ENCODE measurements around the gene ZNF518B. TPM values are rescaled to one million over a fixed set of nuclear protein-coding genes. Genes with fewer than 3 reads are reported as not detected.

ZNF518B gene
- total RNA-seq, 1 donor from 2014 or later: 21.4 TPM

DNA sequence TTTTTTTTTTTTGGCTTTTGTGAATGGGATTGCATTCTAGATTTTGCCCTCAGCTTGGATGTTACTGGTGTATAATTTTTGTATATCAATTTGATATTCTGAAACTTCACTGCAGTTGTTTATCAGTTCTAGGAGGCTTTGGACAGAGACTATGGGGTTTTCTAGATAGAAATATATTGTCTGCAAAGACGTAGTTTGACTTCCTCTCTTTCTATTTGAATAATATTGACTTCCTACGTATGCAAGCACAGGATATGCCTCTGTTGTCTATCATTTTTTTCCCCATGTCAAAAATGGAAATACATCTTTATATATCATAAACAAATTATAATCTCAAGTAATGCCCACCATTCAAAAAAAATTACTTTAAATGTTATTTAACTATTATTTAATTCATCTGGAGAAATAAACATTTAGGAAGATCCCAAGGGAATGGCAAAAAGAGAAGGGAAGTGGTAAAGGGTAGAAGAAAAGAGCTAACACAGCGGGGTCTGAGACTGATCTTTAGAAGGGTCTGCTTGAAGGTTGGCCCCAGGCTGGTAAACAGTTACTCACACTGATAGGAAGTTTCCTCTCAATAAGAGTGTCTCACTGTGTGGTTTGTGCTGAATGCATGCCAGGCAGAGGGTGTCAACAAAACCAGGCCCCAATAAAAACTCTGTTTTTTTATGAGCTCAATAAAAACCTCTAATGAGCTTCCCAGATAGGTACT, 35.7 kb downstream of the ZNF518B start:
- TF ChIP-seq, protein P1, sequence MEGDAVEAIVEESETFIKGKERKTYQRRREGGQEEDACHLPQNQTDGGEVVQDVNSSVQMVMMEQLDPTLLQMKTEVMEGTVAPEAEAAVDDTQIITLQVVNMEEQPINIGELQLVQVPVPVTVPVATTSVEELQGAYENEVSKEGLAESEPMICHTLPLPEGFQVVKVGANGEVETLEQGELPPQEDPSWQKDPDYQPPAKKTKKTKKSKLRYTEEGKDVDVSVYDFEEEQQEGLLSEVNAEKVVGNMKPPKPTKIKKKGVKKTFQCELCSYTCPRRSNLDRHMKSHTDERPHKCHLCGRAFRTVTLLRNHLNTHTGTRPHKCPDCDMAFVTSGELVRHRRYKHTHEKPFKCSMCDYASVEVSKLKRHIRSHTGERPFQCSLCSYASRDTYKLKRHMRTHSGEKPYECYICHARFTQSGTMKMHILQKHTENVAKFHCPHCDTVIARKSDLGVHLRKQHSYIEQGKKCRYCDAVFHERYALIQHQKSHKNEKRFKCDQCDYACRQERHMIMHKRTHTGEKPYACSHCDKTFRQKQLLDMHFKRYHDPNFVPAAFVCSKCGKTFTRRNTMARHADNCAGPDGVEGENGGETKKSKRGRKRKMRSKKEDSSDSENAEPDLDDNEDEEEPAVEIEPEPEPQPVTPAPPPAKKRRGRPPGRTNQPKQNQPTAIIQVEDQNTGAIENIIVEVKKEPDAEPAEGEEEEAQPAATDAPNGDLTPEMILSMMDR (IDR thresholded peaks at IDR 0.05): no peak
- no peaks in the 10 kb centered on the region for H3K4me1 ChIP-seq
- intact Hi-C loops (cut with DNase I): no loop called here
- H3K27me3 ChIP-seq (ENCODE audit: low read depth): no peaks in the 10 kb centered on the region
- DNase-seq (no peak), ATAC-seq (no peak)
- H3K27ac ChIP-seq: no peak overlapping the region
- H3K4me3 ChIP-seq: no peak overlapping the region
- no peaks in the 10 kb centered on the region for H3K9me3 ChIP-seq
- no peaks in the 10 kb centered on the region for H3K36me3 ChIP-seq

DNA sequence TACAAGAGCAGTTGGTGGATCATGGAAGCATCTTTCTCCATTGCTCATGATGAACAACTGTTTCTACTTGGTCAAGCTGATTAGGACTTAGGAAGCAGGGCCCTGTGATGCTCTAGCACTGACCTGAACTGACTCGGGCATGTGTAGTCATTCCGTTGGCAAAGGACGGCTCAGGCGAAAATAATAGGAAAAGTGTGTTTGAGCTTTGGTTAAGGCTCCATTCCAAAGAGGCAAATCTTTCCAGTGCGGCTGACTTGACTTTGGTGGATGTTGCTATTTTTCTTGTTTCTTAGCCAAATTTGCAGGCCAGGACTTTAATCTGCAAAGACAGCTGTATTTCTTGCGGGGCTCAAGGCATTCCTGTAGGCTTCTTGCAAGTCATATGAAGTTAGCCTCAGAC, 39.5 kb downstream of the ZNF518B start:
- intact Hi-C loops (cut with DNase I): no loop called here
- H3K4me3 ChIP-seq: no peak overlapping the region
- no peaks in the 10 kb centered on the region for H3K36me3 ChIP-seq
- no peak for ATAC-seq
- no peak for DNase-seq
- H3K9me3 ChIP-seq: no peaks in the 10 kb centered on the region
- no peaks in the 10 kb centered on the region for H3K27me3 ChIP-seq (ENCODE audit: low read depth)
- TF ChIP-seq, protein P1 (IDR thresholded peaks at IDR 0.05): no peak
- no peak overlapping the region for H3K27ac ChIP-seq
- H3K4me1 ChIP-seq: no peaks in the 10 kb centered on the region

DNA sequence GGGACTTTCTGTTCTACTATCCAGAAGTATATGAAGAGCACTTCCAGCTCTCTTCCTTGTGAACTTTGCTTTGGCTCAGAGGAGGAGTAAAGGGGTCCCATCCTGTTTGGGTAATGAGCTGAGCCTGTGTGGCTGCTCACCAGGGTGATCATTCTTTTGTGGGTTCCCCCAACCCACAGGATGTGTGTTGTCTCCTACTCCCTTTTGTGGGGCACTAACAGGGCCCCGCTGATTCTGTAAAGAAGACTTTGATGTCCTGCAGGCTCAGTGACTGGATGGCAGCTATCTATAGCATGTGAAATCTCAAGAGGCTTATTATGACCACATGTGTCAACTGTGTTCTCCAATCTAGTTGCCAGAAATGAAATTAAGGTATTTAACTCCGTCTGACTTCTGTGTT, 40.8 kb downstream of the ZNF518B start:
- intact Hi-C loops (cut with DNase I): no loop called here
- no peaks in the 10 kb centered on the region for H3K9me3 ChIP-seq
- H3K27me3 ChIP-seq (ENCODE audit: low read depth): no peaks in the 10 kb centered on the region
- no peaks in the 10 kb centered on the region for H3K4me1 ChIP-seq
- TF ChIP-seq, protein P1 (IDR thresholded peaks at IDR 0.05): no peak
- H3K27ac ChIP-seq: no peak overlapping the region
- H3K36me3 ChIP-seq: no peaks in the 10 kb centered on the region
- DNase-seq (no peak), ATAC-seq (no peak)
- H3K4me3 ChIP-seq: no peak overlapping the region

GRCh38 chr4:10413177-10413576, 44.0 kb downstream of the ZNF518B start:
- DNase-seq: no peak
- intact Hi-C loops (cut with DNase I): no loop called here
- TF ChIP-seq, protein P1 (IDR thresholded peaks at IDR 0.05): no peak
- Histone ChIP-seq H3K4me1 (no peaks in the 10 kb centered on the region), H3K27me3 (ENCODE audit: low read depth) (no peaks in the 10 kb centered on the region), H3K27ac (no peak overlapping the region), H3K4me3 (no peak overlapping the region), H3K9me3 (no peaks in the 10 kb centered on the region), H3K36me3 (no peaks in the 10 kb centered on the region)
- ATAC-seq: no peak

DNA sequence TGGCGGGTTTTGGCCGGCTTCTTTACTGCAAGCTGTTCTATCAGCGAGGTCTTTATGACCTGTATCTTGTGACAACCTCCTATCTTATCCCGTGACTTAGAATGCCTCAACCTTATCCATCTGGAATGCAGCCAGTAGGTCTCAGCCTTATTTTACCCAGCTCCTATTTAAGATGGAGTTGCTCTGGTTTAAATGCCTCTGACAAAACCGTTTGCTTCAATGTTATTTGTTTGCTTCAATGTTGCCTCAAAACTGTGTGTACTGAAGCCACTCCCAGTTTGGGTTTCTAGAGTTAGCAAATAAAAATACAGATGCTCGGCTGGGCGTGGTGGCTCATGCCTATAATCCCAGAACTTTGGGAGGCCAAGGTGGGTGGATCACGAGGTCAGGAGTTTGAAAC, 51.6 kb downstream of the ZNF518B start:
- Histone ChIP-seq H3K4me3 (no peak overlapping the region), H3K9me3 (no peaks in the 10 kb centered on the region), H3K27me3 (ENCODE audit: low read depth) (no peaks in the 10 kb centered on the region), H3K4me1 (no peaks in the 10 kb centered on the region), H3K36me3 (no peaks in the 10 kb centered on the region), H3K27ac (no peak overlapping the region)
- ATAC-seq (no peak), DNase-seq (no peak)
- intact Hi-C loops (cut with DNase I): no loop called here
- TF ChIP-seq, protein P1 (IDR thresholded peaks at IDR 0.05): no peak

Data from lower lobe of right lung (tissue), 2 donors.